ENCODE measurements around the gene CTDNEP1.

CTDNEP1 gene

DNA sequence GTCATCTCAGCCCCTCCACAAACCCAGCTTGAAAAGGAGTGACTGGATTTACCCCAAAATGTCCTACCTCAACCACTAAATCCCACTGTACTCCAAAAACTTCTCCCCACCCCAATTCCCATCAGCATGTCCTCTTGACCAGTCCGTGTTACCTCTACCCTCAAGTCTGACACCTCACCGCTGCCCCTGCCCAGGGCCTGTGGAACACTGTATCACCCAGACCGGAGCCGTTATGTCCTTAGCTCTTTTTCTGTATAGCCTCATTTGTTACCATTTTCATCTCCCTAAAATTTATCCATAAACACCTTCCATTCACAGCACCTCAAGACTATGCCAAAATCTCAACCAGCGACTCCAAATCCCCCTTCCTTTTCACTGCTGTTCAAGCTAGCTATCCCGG is 14.7 kb downstream of the CTDNEP1 start:
- H3K27me3 Mint-ChIP-seq: no peaks in the 10 kb centered on the region
- peaks cover 56% of the 10 kb centered on the region for H3K4me1 Mint-ChIP-seq
- no peaks in the 10 kb centered on the region for H3K9me3 Mint-ChIP-seq
- no peak for DNase-seq (ENCODE audit: low spot score in 2 of 2)
- peak overlapping the region; percentile 100 for H3K27ac Mint-ChIP-seq
- H3K4me3 Mint-ChIP-seq: no peak overlapping the region
- ATAC-seq (ENCODE audit: low read depth): no peak
- peaks cover 23% of the 10 kb centered on the region for H3K36me3 Mint-ChIP-seq

- no peaks in the 10 kb centered on the region for H3K27me3 Mint-ChIP-seq
- peak overlapping the region; percentile 15 for H3K4me3 Mint-ChIP-seq
- peaks cover 47% of the 10 kb centered on the region for H3K4me1 Mint-ChIP-seq
- DNase-seq (ENCODE audit: low spot score in 2 of 2): no peak
- peak overlapping the region; percentile 25 for H3K27ac Mint-ChIP-seq
- no peaks in the 10 kb centered on the region for H3K9me3 Mint-ChIP-seq
- peaks cover 19% of the 10 kb centered on the region for H3K36me3 Mint-ChIP-seq
- ATAC-seq (ENCODE audit: low read depth): no peak
These were observed 15.6 kb downstream of the CTDNEP1 start for GRCh38 chr17:7235693-7236665.

- H3K4me1 Mint-ChIP-seq: peaks cover 35% of the 10 kb centered on the region
These were observed 17.2 kb downstream of the CTDNEP1 start, which contains the start of gene DVL2 for GRCh38 chr17:7234083-7234951. TSS of gene DVL2 (minus strand) at chr17:7234517. CDS start at chr17:7234262, 255 bp downstream.

GRCh38 chr17:7233701-7234082 is 17.8 kb downstream of the CTDNEP1 start:
- Mint-ChIP-seq H3K36me3 (peaks cover 19% of the 10 kb centered on the region), H3K27me3 (no peaks in the 10 kb centered on the region), H3K4me1 (peaks cover 35% of the 10 kb centered on the region), H3K9me3 (no peaks in the 10 kb centered on the region), H3K4me3 (peak overlapping the region; percentile 86), H3K27ac (peak overlapping the region; percentile 89)
- DNase-seq (ENCODE audit: low spot score in 2 of 2) (no peak), ATAC-seq (ENCODE audit: low read depth) (no peak)

More at GRCh38 chr17:7234083-7234951, 17.2 kb downstream of the CTDNEP1 start, which contains the start of gene DVL2:
- H3K36me3 Mint-ChIP-seq: peaks cover 17% of the 10 kb centered on the region
- H3K4me3 Mint-ChIP-seq: peak within 1 kb of the TSS; percentile 86
- peak within 1 kb of the TSS; percentile 89 for H3K27ac Mint-ChIP-seq
- no peaks in the 10 kb centered on the region for H3K27me3 Mint-ChIP-seq
- no peaks in the 10 kb centered on the region for H3K9me3 Mint-ChIP-seq
- peak; percentile 88 to 93 for DNase-seq (ENCODE audit: low spot score in 2 of 2)
- peak; percentile 67 for ATAC-seq (ENCODE audit: low read depth)

GRCh38 chr17:7232114-7232513 is 19.4 kb downstream of the CTDNEP1 start:
- ATAC-seq (ENCODE audit: low read depth) (no peak), DNase-seq (ENCODE audit: low spot score in 2 of 2) (no peak)
- Mint-ChIP-seq H3K27me3 (no peaks in the 10 kb centered on the region), H3K36me3 (peaks cover 23% of the 10 kb centered on the region), H3K9me3 (no peaks in the 10 kb centered on the region), H3K4me1 (peaks cover 33% of the 10 kb centered on the region), H3K4me3 (no peak overlapping the region), H3K27ac (no peak overlapping the region)

- Mint-ChIP-seq H3K9me3 (no peaks in the 10 kb centered on the region), H3K27me3 (no peaks in the 10 kb centered on the region), H3K36me3 (peaks cover 18% of the 10 kb centered on the region), H3K4me3 (no peak overlapping the region), H3K27ac (no peak overlapping the region), H3K4me1 (peaks cover 16% of the 10 kb centered on the region)
- ATAC-seq (ENCODE audit: low read depth) (no peak), DNase-seq (ENCODE audit: low spot score in 2 of 2) (no peak)
These were observed 22.0 kb downstream of the CTDNEP1 start for GRCh38 chr17:7229504-7229903.

DNA sequence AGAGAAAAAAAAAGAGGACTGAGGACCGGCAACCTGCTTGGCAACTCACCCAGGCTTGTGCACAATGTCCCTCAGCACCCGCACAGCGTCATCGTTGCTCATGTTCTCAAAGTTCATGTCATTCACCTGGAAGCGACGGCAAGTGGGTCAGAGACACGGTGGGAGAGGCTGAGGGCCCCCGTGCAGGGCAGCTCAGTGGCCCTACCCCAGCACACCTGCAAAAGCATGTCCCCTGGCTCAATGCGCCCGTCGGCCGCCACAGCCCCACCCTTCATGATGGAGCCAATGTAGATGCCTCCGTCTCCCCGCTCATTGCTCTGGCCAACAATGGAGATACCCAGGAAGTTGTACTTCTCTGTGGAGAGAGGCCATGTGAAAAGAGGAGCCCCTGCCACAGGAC is 22.6 kb downstream of the CTDNEP1 start:
- Mint-ChIP-seq H3K27me3 (no peaks in the 10 kb centered on the region), H3K4me3 (no peak overlapping the region), H3K36me3 (peaks cover 21% of the 10 kb centered on the region), H3K9me3 (no peaks in the 10 kb centered on the region), H3K4me1 (peaks cover 14% of the 10 kb centered on the region), H3K27ac (no peak overlapping the region)
- DNase-seq (ENCODE audit: low spot score in 2 of 2) (no peak), ATAC-seq (ENCODE audit: low read depth) (no peak)

DNA sequence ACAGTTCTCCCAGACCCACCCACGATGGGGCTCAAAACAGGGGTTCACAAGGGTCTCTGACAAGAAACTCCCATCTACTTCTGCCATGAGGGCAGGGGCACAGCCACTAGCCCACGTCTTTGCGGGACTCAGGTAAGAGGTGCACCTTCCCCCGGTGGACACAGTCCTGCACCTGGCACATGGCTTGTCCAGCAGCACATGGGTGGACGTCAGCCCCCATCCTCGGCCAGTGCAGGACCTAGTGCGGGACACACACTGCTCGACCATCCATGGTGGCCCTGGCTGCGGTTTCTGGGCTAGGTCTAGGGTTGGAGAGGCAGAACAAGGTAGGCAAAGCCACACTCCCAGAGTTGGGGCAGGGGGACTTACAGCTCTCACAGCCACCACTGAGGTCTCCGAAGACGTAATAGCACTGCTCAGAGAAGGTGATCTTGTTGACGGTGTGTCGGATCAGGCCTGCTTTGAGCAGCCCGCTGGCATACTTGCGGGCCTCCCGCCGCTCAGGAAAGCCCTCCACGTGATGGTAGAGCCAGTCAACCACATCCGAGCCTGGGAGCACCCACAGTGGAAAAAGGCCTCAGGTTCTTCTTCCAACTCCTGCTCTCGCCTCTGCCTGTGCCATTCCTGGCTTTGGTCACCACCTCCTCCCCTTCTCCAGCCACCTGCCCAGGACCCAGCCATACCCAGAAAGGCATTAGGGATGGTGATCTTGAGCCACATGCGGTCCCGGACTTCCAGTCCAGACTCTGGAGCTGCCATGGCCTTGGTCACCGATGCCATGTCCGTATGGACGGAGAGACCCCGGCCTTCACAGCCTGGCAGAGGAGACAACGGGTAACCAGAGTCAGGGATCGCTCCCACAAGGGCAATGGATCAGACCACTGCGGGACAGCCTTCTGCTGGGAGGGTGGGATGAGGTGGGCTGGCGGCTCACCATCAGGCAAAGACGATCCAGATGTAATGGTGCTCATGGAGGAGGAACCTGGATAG is 24.5 kb downstream of the CTDNEP1 start:
- DNase-seq (ENCODE audit: low spot score in 2 of 2) (no peak), ATAC-seq (ENCODE audit: low read depth) (no peak)
- peaks cover 2% of the 10 kb centered on the region for H3K4me1 Mint-ChIP-seq
- H3K27me3 Mint-ChIP-seq: no peaks in the 10 kb centered on the region
- H3K27ac Mint-ChIP-seq: no peak overlapping the region
- no peaks in the 10 kb centered on the region for H3K9me3 Mint-ChIP-seq
- peaks cover 25% of the 10 kb centered on the region for H3K36me3 Mint-ChIP-seq
- H3K4me3 Mint-ChIP-seq: no peak overlapping the region

DNA sequence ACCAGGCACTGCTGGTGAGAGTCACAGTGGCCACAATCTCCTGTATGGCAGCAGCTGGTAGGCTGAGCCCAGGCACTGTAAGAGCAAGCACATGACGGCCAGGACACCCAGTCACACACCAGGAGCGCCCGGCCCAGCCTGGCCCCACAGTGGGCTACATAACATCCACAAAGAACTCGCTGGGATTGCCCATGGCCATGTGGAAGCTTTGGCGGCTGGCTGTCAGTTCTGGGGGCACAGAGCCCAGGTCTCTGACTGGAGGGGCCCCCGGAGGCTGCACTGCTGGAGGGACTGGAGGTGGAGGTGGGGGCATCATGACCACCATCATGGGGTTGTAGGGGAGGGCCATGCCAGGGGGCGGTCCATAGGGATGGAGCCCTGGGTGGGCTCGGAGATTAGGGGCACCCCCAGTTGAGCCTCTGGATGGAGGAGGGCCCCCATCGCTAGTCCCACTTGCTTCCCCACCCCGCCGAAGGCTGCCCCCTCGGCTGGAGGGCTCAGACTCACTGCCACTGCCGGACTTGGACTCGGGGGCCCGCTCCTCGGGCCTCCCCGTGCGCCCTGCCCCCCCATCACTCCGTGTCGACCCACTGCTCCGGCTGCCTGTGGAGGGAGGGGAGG is 25.7 kb downstream of the CTDNEP1 start:
- DNase-seq (ENCODE audit: low spot score in 2 of 2) (no peak), ATAC-seq (ENCODE audit: low read depth) (no peak)
- Mint-ChIP-seq H3K36me3 (peaks cover 24% of the 10 kb centered on the region), H3K27me3 (no peaks in the 10 kb centered on the region), H3K4me1 (peaks cover 7% of the 10 kb centered on the region), H3K27ac (no peak overlapping the region), H3K4me3 (no peak overlapping the region), H3K9me3 (no peaks in the 10 kb centered on the region)

- Mint-ChIP-seq H3K36me3 (peaks cover 23% of the 10 kb centered on the region), H3K27ac (no peak overlapping the region), H3K27me3 (no peaks in the 10 kb centered on the region), H3K4me1 (peaks cover 12% of the 10 kb centered on the region), H3K4me3 (no peak overlapping the region), H3K9me3 (no peaks in the 10 kb centered on the region)
- ATAC-seq (ENCODE audit: low read depth): no peak
- DNase-seq (ENCODE audit: low spot score in 2 of 2): no peak
These were observed 26.8 kb downstream of the CTDNEP1 start for GRCh38 chr17:7224661-7225111.

DNA sequence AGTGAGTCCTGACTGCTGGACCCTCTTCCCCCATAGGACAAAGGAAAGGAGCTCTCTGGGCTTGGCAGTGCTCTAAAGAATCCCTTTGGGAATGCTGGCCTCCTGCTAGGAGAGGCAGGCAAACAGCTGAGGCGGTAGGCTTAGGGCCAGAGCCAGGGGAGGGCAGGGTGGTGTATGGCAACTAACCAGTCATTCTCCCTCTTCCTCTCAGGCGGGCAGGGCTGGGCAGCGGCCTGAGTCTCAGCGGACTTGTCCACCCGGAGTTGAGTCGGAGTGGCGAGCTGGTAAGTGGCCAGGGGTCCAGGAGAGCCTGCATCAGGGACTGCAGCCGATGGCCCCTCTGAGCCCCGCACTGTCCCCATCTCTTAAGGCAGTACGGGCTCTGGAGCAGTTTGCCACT is 27.4 kb downstream of the CTDNEP1 start:
- no peaks in the 10 kb centered on the region for H3K9me3 Mint-ChIP-seq

DNA sequence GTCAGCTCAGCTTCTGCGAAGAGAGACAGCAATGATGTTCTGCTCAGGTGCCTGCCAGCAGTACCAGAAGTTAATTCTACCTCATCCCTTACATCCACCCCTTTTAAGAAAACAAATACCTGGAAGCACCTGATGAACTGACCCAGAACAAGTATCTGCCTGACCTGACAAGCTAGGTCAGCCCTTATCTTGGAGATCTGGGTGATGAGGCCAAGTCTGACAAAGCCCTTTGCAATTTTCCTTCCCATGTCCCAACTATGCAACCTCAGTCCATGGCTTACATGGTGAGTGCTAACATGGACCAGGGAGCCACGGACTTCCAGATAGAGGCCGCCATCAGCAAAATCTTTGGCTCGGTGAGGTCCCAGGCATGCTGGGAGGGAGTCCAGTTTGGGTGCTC is 28.2 kb downstream of the CTDNEP1 start:
- ATAC-seq (ENCODE audit: low read depth) (no peak), DNase-seq (ENCODE audit: low spot score in 2 of 2) (no peak)
- Mint-ChIP-seq H3K27me3 (no peaks in the 10 kb centered on the region), H3K36me3 (peaks cover 19% of the 10 kb centered on the region), H3K9me3 (no peaks in the 10 kb centered on the region), H3K27ac (no peak overlapping the region), H3K4me3 (no peak overlapping the region), H3K4me1 (peaks cover 16% of the 10 kb centered on the region)

More for the DNA sequence above, 27.4 kb downstream of the CTDNEP1 start:
- DNase-seq (ENCODE audit: low spot score in 2 of 2) (no peak), ATAC-seq (ENCODE audit: low read depth) (no peak)
- no peak overlapping the region for H3K4me3 Mint-ChIP-seq
- peaks cover 20% of the 10 kb centered on the region for H3K36me3 Mint-ChIP-seq
- H3K27ac Mint-ChIP-seq: no peak overlapping the region
- peaks cover 16% of the 10 kb centered on the region for H3K4me1 Mint-ChIP-seq
- H3K27me3 Mint-ChIP-seq: no peaks in the 10 kb centered on the region

DNA sequence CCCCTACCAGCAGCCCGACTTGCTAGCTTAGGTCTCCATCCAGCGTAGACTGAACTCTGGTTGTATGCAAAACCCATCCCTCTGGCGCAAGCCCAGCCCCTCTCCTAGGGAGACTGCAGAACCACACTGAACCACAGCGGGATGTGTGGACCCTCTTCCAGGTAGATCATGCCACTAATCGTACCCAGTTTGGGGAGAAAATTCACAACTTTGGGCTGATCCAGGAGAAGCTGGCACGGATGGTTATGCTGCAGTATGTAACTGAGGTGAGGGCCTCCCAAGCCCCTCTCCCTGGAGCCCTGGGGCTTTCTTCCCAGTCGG is 28.6 kb downstream of the CTDNEP1 start:
- ATAC-seq (ENCODE audit: low read depth) (no peak), DNase-seq (ENCODE audit: low spot score in 2 of 2) (no peak)
- H3K4me1 Mint-ChIP-seq: peaks cover 16% of the 10 kb centered on the region
- no peaks in the 10 kb centered on the region for H3K27me3 Mint-ChIP-seq
- H3K9me3 Mint-ChIP-seq: no peaks in the 10 kb centered on the region
- no peak overlapping the region for H3K27ac Mint-ChIP-seq
- H3K36me3 Mint-ChIP-seq: peaks cover 16% of the 10 kb centered on the region
- no peak overlapping the region for H3K4me3 Mint-ChIP-seq
